GM12878 (cell line): ENCODE data around the gene SPG7. TPM values are rescaled to one million over a fixed set of nuclear protein-coding genes. Genes with fewer than 3 reads are reported as not detected.

ENCODE experiments used
- ATAC-seq: fragments of 200-7000 bp; cut with Tn5 transposase; 3 replicates; pipeline ENCODE4 v1.9.1; 2020; ENCODE audit warnings: mild to moderate bottlenecking, moderate library complexity
- BruUV-seq: library from RNA; stranded (reverse); fragments of 400-500 nt; replicated peaks from 2 replicates; lab custom pipeline; 2021; lab: Mats Ljungman, UMichigan
- CTCF ChIA-PET: fragments of 300-600 bp; sonication (Branson Sonifier 250); formaldehyde crosslinking; extraction: SDS; loops from one replicate; lab custom pipeline; 2021; ENCODE audit warnings: inconsistent platforms; lab: Yijun Ruan, JAX
- POLR2A ChIA-PET: fragments of 350-600 bp; formaldehyde crosslinking; extraction: SDS; loops from one replicate; lab custom pipeline; 2021; ENCODE audit warnings: inconsistent platforms; lab: Charles Lee
- RAD21 ChIA-PET: fragments of 300-600 bp; sonication (Branson Sonifier 250); formaldehyde crosslinking; loops from one replicate; lab custom pipeline; 2023; ENCODE audit warnings: antibody characterized with exemption; ENCODE audit not compliant: unreplicated experiment; lab: Charles Lee
- SMC1A ChIA-PET: fragments of 300-600 bp; sonication (Branson Sonifier 250); formaldehyde crosslinking; loops from one replicate; lab custom pipeline; 2023; ENCODE audit not compliant: unreplicated experiment, uncharacterized antibody; lab: Charles Lee
- DNase-seq: peaks from one replicate; pipeline ENCODE4 v3.0.0-alpha.2; 2011; ENCODE audit warnings: low read depth, low spot score
- FAIRE-seq: peaks from 3 replicates; lab custom pipeline; 2011; peaks lifted over from hg19 to GRCh38; lab: Jason Lieb, UNC
- H2AFZ ChIP-seq: 2 replicates; pipeline ENCODE4 v1.6.0; 2011; ENCODE audit warnings: low read depth, low read length, control low read depth; ENCODE audit not compliant: control insufficient read depth
- H3K27ac ChIP-seq: 2 replicates; pipeline ENCODE4 v1.5.1; 2011; ENCODE audit warnings: control low read depth; ENCODE audit not compliant: control insufficient read depth, insufficient read depth
- H3K27me3 ChIP-seq, 2 experiments: replicated peaks in 1 of 2; 2 replicates each; pipeline versions ENCODE4 v1.6.0 to v1.6.1; 2011; ENCODE audit warnings: low read length in 1 of 2; ENCODE audit not compliant: control insufficient read depth in 2 of 2, insufficient read depth in 2 of 2
- H3K36me3 ChIP-seq, 2 experiments: 2 replicates each; pipeline ENCODE4 v1.5.1; 2011; ENCODE audit warnings: low read length in 1 of 2; ENCODE audit not compliant: control insufficient read depth in 2 of 2, insufficient read depth in 2 of 2
- H3K4me1 ChIP-seq: 2 replicates; pipeline ENCODE4 v1.6.1; 2011; ENCODE audit warnings: mild to moderate bottlenecking, low read length, moderate library complexity, mixed read lengths; ENCODE audit not compliant: control insufficient read depth, insufficient read depth
- H3K4me2 ChIP-seq: 2 replicates; pipeline ENCODE4 v1.6.0; 2011; ENCODE audit warnings: control low read depth; ENCODE audit not compliant: control insufficient read depth, insufficient read depth
- H3K4me3 ChIP-seq: fragments of 200-600 bp; sonication (generic); 2 replicates; pipeline ENCODE4 v1.5.1; 2016
- H3K79me2 ChIP-seq: 2 replicates; pipeline ENCODE4 v1.6.0; 2011; ENCODE audit warnings: low read length; ENCODE audit not compliant: control insufficient read depth, insufficient read depth
- H3K9ac ChIP-seq: 2 replicates; pipeline ENCODE4 v1.8.0; 2011; ENCODE audit warnings: low read length, control low read depth, mixed read lengths; ENCODE audit not compliant: control insufficient read depth, insufficient read depth
- H3K9me3 ChIP-seq: replicated peaks from 3 replicates; pipeline ENCODE4 v1.5.1; 2011; ENCODE audit warnings: mild to moderate bottlenecking, low read length; ENCODE audit not compliant: control insufficient read depth, insufficient read depth
- H4K20me1 ChIP-seq: 2 replicates; pipeline ENCODE4 v1.6.0; 2011; ENCODE audit not compliant: control insufficient read depth, insufficient read depth
- JUNB ChIP-seq: IDR thresholded peaks from 2 replicates; pipeline ENCODE4 v1.6.1; 2016; ENCODE audit warnings: antibody characterized with exemption, mild to moderate bottlenecking
- POLR2A ChIP-seq: IDR thresholded peaks from 2 replicates; pipeline ENCODE4 v1.6.1; 2011; ENCODE audit warnings: low read depth, mild to moderate bottlenecking, low read length
- ZSCAN29 ChIP-seq: fragments of 450-650 bp; IDR thresholded peaks from 2 replicates; pipeline ENCODE4 v1.6.1; 2017; ENCODE audit warnings: mild to moderate bottlenecking, moderate library complexity
- WGBS: methylation state at CpG from one replicate; pipeline ENCODE4 v1.1.6; 2016; ENCODE audit warnings: low lambda C conversion rate; ENCODE audit not compliant: insufficient replicate concordance, insufficient coverage; ENCODE audit errors: missing lambda C conversion rate; 5-methylcytosine and 5-hydroxymethylcytosine counted together
- in situ Hi-C: fragments of 300-500 bp; cut with MboI; formaldehyde crosslinking; loops from 9 replicates; pipeline ENCODE4 v1.14.3; 2018; ENCODE audit warnings: mixed read lengths
- intact Hi-C: fragments of 100-400 bp; cut with micrococcal nuclease; formaldehyde crosslinking; loops from one replicate; pipeline ENCODE4 v1.14.2; 2022; ENCODE audit not compliant: unreplicated experiment
- polyA plus RNA-seq, 11 experiments: library from polyadenylated mRNA; depleted of rRNA in 4 of 11; unstranded in 6 of 11; stranded (reverse) in 5 of 11; fragments of >200 nt; fragmentation: Nextera tagmentation in 4 of 11; fragmentation: Illumina TruSeq in 1 of 11; extraction: Ambion mirVana in 4 of 11; extraction: Trizol in 1 of 11; gene quantifications; 1 replicate in 1 of 11; 2 replicates in 10 of 11; pipeline versions ENCODE4 v1.2.1 to v1.2.3, GENCODE V29; 2011 to 2016; ENCODE audit warnings: inconsistent platforms in 2 of 11, missing spikeins in 2 of 11, low read depth in 1 of 11
- total RNA-seq, 4 experiments: library from RNA; depleted of rRNA in 3 of 4; stranded (reverse); fragments of >200 nt in 3 of 4; fragmentation: Illumina TruSeq in 1 of 4; extraction: Trizol in 1 of 4; gene quantifications; 2 replicates each; pipeline versions ENCODE4 v1.2.1 to v1.2.3, GENCODE V29; 2013 to 2021

The SPG7 gene
- total and polyA plus RNA-seq, 10 of the 15 experiments (the other 5 are each of a cell fraction or from before 2014, with no cell fraction given) = 5.9 to 75.9 (median 52.5) TPM

GRCh38 chr16:89549007-89549700, 41.0 kb downstream of the SPG7 start:
- ChIA-PET CTCF (interaction anchor here (1.2 kb wide), 2 partner anchors 8 to 9 kb away, joined by 4 to 5 read pairs; no protein-coding TSS in a partner anchor), POLR2A (interaction anchor here (0.7 kb wide), 1 partner anchor 9 kb away, joined by 3 read pairs; no protein-coding TSS in a partner anchor), SMC1A (interaction anchor here (1.0 kb wide), 1 partner anchor 8 kb away, joined by 4 read pairs; no protein-coding TSS in a partner anchor), RAD21 (no interaction called here)
- in situ Hi-C loops (no loop called here), intact Hi-C loops (no loop called here)
- WGBS = 78% methylated on average over 10 of the region's 10 CpGs
- Histone ChIP-seq H3K4me2 (no peak overlapping the region), H3K9ac (no peak overlapping the region), H3K4me3 (no peak overlapping the region), H3K4me1 (no peaks in the 10 kb centered on the region), H3K9me3 (no peaks in the 10 kb centered on the region), H2AFZ (no peak overlapping the region), H4K20me1 (no peaks in the 10 kb centered on the region), H3K27me3 (no peaks in the 10 kb centered on the region), H3K36me3 (peaks cover 0 to 9% of the 10 kb centered on the region in 2 experiments), H3K79me2 (no peaks in the 10 kb centered on the region), H3K27ac (no peak overlapping the region)
- no TSS peak for BruUV-seq
- ATAC-seq = no peak
- no peak for TF ChIP-seq ZSCAN29
- DNase-seq = no peak
- FAIRE-seq = no peak

- Histone ChIP-seq H3K9ac (no peak overlapping the region), H4K20me1 (no peaks in the 10 kb centered on the region), H3K27ac (no peak overlapping the region), H3K9me3 (no peaks in the 10 kb centered on the region), H3K4me1 (no peaks in the 10 kb centered on the region), H3K4me2 (no peak overlapping the region)
- FAIRE-seq = no peak
- in situ Hi-C loops = no loop called here
- ChIA-PET SMC1A (no interaction called here), RAD21 (interaction anchor here (0.5 kb wide), 1 partner anchor 9 kb away, joined by 3 read pairs; no protein-coding TSS in a partner anchor)
- no peak for DNase-seq
- no TSS peak for BruUV-seq
- TF ChIP-seq POLR2A = 0 out of 2 replicates have a peak, but pooled peaks have one; percentile 14
- TF ChIP-seq JUNB = no peak
- TF ChIP-seq, all 136 proteins: peak for 1
- no peaks in the 10 kb centered on the region for H3K79me2 ChIP-seq
- H3K4me3 ChIP-seq = no peak overlapping the region
- H3K36me3 ChIP-seq = peaks cover 0 to 5% of the 10 kb centered on the region in 2 experiments
- ChIA-PET CTCF (no interaction called here), POLR2A (no interaction called here)
- WGBS = 83% methylated on average over 22 of the region's 22 CpGs
- no peak for ATAC-seq
- no peak overlapping the region for H2AFZ ChIP-seq
- no peaks in the 10 kb centered on the region for H3K27me3 ChIP-seq
- intact Hi-C loops = no loop called here
These were observed 42.3 kb downstream of the SPG7 start for GRCh38 chr16:89550421-89551007.
